Kidney (tissue), 14 donors: ENCODE data around the gene RNF213. TPM values are rescaled to one million over a fixed set of nuclear protein-coding genes. Genes with fewer than 3 reads are reported as not detected.

Source experiments
- DNase-seq, 5 donors: peaks; one replicate each; pipeline ENCODE4 v3.0.0-alpha.2; 2013 to 2020
- FAIRE-seq: peaks from 2 replicates; lab custom pipeline; 2012; peaks lifted over from hg19 to GRCh38; lab: Jason Lieb, UNC
- H3K27ac ChIP-seq, 2 donors: one replicate each; pipeline ENCODE4 v1.7.0; 2013; ENCODE audit warnings: low read depth in 2 of 2, low read length in 2 of 2, inconsistent platforms in 1 of 2
- H3K27me3 ChIP-seq: one replicate; pipeline ENCODE4 v1.7.1; 2013; ENCODE audit warnings: low read length, inconsistent platforms; ENCODE audit not compliant: control insufficient read depth, insufficient read depth
- H3K36me3 ChIP-seq, 3 donors: one replicate each; pipeline versions ENCODE4 v1.7.0 to v1.7.1; 2013; ENCODE audit warnings: low read length in 3 of 3, control low read depth in 1 of 3, inconsistent platforms in 1 of 3; ENCODE audit not compliant: insufficient read depth in 3 of 3, control insufficient read depth in 2 of 3
- H3K4me1 ChIP-seq, 3 donors: one replicate each; pipeline versions ENCODE4 v1.7.0 to v1.7.1; 2013; ENCODE audit warnings: low read length in 3 of 3, inconsistent platforms in 1 of 3, low read depth in 1 of 3; ENCODE audit not compliant: control insufficient read depth in 2 of 3, insufficient read depth in 2 of 3
- H3K4me3 ChIP-seq, 3 donors: one replicate each; pipeline versions ENCODE4 v1.7.0 to v1.8.1; 2013; ENCODE audit warnings: low read length in 3 of 3, control low read depth in 1 of 3, inconsistent platforms in 1 of 3
- H3K9ac ChIP-seq, 3 donors: one replicate each; pipeline versions ENCODE4 v1.7.0 to v1.7.1; 2013; ENCODE audit warnings: low read length in 3 of 3, control low read depth in 1 of 3, inconsistent platforms in 1 of 3
- H3K9me3 ChIP-seq, 3 donors: one replicate each; pipeline versions ENCODE4 v1.7.0 to v1.7.1; 2013; ENCODE audit warnings: low read length in 3 of 3, control low read depth in 1 of 3, inconsistent platforms in 1 of 3; ENCODE audit not compliant: control insufficient read depth in 2 of 3, insufficient read depth in 1 of 3
- CTCF ChIP-seq: IDR thresholded peaks from 3 replicates; pipeline ENCODE4 v1.5.1; 2012; ENCODE audit warnings: mild to moderate bottlenecking, moderate library complexity, borderline replicate concordance; ENCODE audit not compliant: insufficient read depth; ENCODE audit errors: extremely low read depth
- intact Hi-C: fragments of 100-400 bp; cut with DNase I; formaldehyde crosslinking; loops from one replicate; pipeline ENCODE4 v1.11.1; 2022
- polyA plus RNA-seq: library from polyadenylated mRNA; stranded (reverse); fragments of 350-450 nt; fragmentation: Illumina TruSeq; extraction: RNeasy Lipid Tissue Mini Kit (QIAGEN cat#74804); gene quantifications from one replicate; pipeline ENCODE4 v1.2.3, GENCODE V29; 2014; ENCODE audit warnings: low read depth, low replicate concordance; ENCODE audit not compliant: insufficient read depth
- total RNA-seq: library from RNA; stranded (reverse); fragmentation: NEBNext Ultra II Directional; extraction: Animal tissue kit (Norgen Biotek cat#: 25700); gene quantifications from one replicate; pipeline ENCODE4 v1.2.1, GENCODE V29; 2021
- donor health status: control.
- donor health status: control.
- donor health status: control.
- donor health status: control.
- donor health status: control.
- donor health status: DM: yes; HTN: yes; CAD: no.
- donor health status: Normal renal cell carcinoma (clear cell type).

RNF213 gene
- total and polyA plus RNA-seq, 2 donors from 2014 or later, result 43.4 to 276 TPM

GRCh38 chr17:80443916-80444643 is 183.4 kb downstream of the RNF213 start:
- Histone ChIP-seq H3K9me3 (no peaks in the 10 kb centered on the region), H3K9ac (no peak overlapping the region), H3K27me3 (no peaks in the 10 kb centered on the region), H3K4me3 (no peak overlapping the region), H3K27ac (no peak overlapping the region), H3K4me1 (no peaks in the 10 kb centered on the region), H3K36me3 (no peaks in the 10 kb centered on the region)
- no peak for TF ChIP-seq CTCF
- no peak for FAIRE-seq
- intact Hi-C loops, result loop anchor here (10.0 kb wide), 1 partner anchor 771 kb away; no protein-coding TSS in a partner anchor
- DNase-seq, result no peak

DNA sequence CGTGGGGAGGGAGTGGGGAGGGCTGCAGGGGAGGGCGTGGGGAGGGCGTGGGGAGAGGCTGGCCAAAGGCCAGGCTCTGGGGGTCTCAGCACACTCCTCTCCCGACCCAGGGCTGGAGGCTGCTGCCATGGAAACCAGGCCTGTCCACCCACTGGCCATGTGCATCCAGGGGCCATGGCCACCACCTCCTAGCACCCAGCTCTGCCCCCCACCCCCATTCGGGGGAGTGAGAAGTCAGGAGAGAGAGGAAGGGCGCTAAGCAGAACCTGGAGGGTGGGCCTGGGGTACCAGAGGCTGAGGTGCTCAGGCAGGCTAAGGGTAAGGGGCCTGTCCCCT is 184.0 kb downstream of the RNF213 start:
- Histone ChIP-seq H3K9ac (no peak overlapping the region), H3K27ac (no peak overlapping the region), H3K9me3 (no peaks in the 10 kb centered on the region), H3K27me3 (no peaks in the 10 kb centered on the region), H3K36me3 (no peaks in the 10 kb centered on the region), H3K4me1 (no peaks in the 10 kb centered on the region), H3K4me3 (no peak overlapping the region)
- intact Hi-C loops, result loop anchor here (10.0 kb wide), 1 partner anchor 770 kb away; no protein-coding TSS in a partner anchor
- TF ChIP-seq CTCF, result no peak
- FAIRE-seq (no peak), DNase-seq (no peak)

GRCh38 chr17:80445007-80445725 is 184.5 kb downstream of the RNF213 start:
- no peak for TF ChIP-seq CTCF
- intact Hi-C loops, result loop anchor here (10.0 kb wide), 1 partner anchor 770 kb away; no protein-coding TSS in a partner anchor
- H3K9me3 ChIP-seq, result no peaks in the 10 kb centered on the region
- FAIRE-seq (no peak), DNase-seq (no peak)
- no peak overlapping the region for H3K9ac ChIP-seq
- no peaks in the 10 kb centered on the region for H3K36me3 ChIP-seq
- H3K27ac ChIP-seq, result no peak overlapping the region
- H3K4me3 ChIP-seq, result no peak overlapping the region
- H3K27me3 ChIP-seq, result no peaks in the 10 kb centered on the region
- no peaks in the 10 kb centered on the region for H3K4me1 ChIP-seq
